Fibroblast of skin of right quadriceps (primary cell): ENCODE measurements around the gene GFAP.

Experiments used
- DNase-seq: peaks from one replicate; pipeline ENCODE4 v3.0.0-alpha.2; 2013

Gene GFAP

DNA sequence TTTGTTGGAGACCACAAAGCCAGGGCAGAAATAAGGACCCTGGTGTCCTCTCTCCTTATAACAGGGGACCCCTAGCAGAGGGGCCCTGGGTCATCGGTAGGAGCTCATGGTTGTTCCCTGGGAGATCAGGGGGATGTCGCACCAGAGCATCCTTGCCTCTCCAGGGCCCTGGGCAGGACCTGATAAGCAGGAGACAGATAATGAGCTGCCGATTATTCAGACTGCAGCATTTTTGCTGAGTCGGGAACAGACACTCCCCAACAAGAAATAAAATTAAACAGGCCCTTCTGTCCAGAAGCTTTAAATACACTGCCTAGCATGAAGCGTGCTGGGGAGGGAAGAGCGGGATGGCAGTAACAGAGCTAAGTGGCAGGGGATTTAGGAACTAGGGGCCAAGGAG lies 15.4 kb upstream of the GFAP start:
- no peak for DNase-seq

DNA sequence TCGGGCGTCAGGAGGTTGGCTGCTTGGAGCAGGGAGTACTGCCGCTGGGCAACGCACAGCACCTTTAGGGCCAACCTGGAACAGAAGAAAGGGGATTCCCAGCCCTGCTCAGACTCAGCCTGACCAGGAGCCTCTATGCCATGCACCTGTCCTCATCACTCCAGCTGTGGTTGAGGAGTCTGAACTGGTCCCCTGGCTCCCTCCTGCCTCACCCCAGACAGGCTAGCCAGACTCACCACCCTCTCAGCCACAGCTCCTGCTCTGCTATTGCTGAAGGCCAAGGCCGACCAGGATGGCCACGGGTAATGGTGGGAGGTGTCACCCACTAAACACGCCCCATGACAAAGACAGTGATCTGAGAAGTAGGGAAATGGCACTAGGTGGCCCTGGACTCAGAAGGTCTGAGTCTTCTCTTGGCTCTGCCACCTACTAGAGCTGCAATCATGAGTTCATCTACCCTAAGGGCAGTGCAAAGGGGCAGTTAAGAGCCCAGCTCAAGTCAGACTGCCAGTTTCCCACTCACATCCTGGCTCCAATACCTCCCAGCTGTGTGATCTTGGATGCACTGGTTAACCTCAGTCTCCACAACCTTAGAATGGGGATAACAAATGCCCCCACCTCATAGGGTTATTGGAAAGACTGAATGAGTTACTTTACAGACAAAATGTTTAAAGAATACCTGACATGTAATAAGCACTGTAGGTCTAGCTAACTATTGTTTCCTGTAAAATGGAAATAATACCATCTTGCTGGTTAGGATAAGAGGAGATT lies 13.8 kb upstream of the GFAP start:
- DNase-seq, result no peak

DNA sequence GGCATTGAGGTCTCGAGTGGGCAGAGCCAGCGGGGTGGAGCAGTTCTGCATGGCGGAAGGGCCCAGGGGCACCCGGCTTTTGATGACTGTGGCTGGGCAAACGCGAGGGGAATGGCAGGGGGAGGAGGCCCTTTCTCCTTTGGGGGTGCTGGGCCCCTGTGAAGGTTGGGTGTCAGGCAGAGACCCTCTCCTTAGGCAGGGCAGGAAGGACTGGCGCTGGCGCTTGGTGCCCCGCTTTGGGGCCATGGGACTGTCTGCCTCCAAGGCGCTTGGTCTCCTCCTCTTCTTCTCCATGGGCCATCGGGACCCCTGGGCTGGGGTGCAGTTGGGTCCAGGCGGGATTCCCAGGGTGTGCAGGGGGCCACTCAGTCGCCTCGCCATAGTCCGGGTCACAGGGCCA lies 12.8 kb upstream of the GFAP start:
- no peak for DNase-seq

DNA sequence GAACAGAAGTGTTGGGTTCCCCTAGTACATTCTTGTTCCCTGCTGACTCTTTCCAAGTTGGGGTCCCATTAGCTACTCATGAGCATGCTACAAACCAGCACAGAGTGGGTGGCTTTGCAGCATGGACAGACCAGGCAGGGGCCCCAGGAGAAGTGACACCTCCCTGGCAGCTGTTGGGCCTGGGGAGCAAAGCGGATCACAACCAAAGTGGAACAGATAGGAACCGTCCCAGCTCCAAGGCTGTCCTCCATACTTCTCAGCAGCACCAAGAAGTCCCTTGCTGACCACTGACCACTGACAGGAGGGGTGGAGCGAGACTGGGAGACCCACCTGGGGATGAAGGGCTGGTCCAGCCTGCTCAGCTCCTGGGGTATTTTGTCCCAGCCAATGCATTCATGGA lies 12.4 kb upstream of the GFAP start:
- DNase-seq, result no peak

DNA sequence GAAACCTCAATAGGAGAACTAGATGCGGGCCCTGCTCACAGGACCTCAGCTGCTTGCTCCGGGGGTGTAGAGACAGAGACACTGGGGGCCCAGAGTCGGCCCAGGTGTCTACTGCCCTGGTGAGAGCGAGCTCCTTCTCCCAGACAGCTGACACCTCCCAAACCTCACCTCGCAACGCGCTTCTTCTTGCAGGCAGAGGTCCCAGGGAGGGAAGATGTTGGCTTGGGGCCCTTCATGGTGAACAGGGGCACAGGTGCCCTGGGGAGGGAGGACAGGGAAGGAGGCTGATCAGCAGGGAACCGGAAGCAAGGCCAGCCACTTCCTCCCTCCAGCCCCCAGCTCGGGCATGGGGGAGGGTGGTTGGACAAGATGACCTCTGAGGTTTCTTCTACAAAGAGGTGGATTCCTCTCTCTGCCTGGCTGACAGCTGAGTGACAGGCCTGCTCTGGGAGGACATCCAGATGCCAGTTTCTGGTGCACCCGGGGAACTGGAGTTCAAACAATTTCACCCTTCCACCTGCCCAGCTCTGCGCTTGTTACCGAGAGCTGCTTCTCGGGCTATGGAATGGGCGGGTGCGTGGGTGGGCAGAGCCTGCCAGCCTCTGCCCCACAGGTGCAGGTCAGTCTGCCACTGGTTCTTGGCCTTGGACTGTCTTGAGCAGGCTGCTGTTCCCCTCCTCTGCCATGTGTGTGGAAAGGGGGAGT lies 11.7 kb upstream of the GFAP start:
- DNase-seq, result no peak

DNA sequence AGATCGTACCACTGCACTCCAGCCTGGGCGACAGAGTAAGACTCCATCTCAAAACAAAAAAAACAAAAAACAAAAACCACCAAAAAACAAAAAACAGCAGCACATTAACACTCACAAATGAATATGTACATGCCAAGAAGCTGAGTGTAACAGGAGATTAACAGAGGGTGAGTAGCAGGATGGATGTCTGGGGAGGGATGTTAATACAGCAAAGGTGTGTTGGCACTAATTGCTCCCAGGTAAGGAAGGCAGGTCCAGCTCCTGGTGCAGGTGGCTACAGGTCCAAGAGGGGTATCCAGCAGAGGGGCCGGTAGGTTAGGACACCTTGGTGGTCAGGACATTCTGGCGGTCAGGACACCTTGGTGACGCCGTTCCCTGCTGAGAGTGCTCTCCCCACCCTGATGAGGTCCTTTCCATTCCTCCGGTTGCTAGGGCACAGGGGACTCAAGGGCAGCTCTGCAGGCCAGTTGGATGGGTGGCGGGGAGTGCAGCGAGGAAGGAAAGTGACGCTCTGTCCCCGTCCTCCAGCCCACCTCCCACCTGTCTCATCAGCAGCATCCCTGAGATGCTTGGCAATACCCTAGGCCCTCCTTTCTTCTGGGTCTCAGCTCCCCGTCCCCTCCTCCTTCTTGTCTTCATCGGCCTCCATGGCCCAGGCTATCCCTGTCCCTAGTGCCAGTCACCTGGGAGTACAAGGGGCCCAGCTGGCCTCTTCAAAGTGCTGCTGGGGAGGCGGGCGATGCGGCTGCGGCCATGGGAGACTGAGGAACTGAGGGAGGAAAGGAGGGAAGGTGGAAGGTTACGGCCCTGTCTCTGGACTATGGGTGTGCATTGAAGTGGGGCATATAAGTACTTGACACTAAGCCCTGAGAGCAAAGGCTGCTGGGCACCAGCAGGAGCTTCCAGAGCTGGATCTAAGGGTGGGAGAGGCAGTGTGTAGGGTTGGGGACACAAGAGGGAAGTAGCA lies 10.7 kb upstream of the GFAP start:
- no peak for DNase-seq

DNA sequence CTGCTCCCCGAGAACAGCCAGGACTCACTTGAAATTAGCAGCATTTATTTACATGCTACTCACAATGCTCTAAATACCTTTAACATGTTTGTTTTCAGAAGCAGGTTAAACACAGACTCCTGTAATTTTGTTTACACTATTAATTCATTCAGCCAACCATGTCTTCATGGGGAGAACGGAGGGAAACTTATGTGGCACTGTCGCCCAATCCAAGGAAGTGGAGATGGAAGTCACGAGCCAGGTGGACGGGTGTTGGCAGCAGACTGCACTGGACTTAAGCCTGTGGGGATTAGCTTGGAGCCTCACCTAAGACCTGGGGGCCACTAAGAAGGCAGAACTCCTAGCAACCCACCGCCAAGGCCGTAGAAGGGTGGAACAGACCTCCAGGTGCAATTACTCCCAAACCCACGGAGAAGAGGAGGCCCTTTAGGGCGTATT lies 8.8 kb upstream of the GFAP start:
- no peak for DNase-seq

DNA sequence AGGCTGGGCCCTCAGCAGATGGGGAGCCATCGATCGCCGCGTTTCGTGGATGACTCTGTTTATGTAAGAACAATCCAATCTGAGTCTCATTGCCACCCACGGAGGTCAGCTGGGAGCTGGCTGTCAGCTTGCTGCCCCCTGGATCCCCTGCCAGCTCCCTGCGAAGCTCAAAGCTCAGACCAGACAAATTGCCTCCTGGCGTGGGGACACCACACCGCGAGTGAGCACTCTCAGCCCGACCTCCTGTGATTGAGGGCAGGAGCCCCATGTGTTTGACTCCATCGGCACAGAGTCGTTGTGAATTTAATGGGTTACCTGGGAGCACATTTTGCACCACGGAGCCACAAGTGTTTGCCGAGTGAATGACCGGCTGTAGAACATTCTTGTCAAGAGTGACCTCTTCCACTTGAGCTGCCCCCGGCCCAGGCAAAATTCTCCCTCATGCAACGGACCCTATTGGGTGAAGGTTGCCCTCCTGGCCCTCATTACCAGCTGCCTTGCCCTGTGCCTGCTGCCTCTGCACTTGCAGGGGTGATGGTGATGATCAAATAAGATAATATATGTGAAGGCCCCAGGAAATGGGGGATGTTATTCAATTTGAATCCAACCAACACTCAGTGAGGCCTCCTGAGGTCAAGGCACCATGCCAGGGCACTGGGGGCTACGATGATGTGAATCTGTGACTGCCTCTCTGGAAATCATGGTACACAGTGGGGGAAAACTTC lies 7.6 kb upstream of the GFAP start:
- DNase-seq, result no peak

DNA sequence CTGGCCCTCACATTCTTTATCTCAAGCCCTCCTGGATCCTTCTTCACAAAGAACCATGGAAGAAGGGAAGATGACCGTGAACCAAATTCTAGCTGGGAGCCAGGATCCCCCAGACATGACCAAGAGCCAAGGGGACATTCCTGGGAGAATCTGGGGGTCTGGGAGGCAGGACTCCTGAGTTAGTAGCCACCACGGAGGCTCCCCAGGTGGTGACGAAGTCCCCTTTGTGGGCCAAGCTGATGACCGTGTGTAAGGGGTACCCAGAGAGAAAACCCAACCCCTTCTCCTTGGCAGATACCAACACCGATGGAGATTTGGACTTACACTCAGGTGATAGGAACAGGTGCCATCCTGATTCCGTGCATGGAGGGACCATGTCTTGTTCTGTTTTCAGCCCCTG lies 6.8 kb upstream of the GFAP start:
- DNase-seq, result no peak

DNA sequence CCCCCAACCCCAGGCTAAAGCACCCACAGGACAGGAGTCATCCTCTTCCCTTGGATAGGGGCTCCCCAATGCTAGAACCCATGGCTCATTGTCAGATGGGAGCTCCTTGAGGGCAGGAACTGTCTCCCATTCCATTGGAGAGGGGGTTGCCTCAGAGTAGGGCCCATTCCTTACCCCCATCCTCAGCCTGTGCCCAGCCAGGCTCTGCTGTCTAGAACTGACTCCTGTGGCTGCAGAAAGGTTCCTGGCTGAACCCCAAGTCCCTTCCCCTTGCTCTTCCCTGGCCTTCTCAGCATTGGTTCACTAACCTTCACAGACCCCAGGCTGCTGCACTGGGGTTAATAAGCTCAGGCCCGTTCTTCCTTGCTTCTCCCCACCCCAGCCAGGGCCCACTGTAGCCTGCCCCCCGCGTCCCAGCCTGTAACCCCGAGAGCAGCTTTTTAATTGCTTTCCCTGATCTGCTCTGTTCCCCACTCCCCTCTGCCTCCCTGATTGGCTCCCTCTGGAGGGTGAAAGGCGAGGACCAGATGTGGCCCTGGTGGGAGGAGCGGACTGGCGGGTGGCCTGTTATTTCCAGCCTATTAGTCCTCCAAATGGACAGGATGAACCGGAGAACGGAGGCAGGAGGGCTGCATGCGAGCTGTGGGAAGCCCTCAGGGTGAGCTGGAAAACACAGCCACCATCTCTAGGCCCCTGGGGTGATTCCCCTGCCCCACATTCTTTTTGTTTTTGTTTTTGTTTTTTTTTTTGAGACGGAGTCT lies 6.0 kb upstream of the GFAP start:
- DNase-seq, result no peak

DNA sequence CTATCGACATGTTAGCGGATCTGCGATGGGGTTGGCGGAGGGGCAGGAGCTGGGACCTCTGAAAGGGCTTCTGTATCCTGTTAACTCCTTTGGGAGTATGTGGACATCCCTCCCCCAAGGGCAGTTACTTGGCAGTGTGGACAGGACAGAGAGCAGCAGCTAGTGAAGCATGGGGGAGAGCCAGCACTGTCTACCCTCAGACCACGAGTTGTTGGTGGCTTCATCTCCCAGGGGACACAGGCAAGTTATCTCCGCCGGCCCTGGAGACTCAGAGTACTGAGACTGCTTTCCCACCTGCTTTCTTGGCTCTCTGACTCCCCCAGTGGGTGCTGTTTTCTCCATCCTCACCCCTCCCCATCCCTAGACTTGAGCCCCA lies 5.3 kb upstream of the GFAP start:
- no peak for DNase-seq

DNA sequence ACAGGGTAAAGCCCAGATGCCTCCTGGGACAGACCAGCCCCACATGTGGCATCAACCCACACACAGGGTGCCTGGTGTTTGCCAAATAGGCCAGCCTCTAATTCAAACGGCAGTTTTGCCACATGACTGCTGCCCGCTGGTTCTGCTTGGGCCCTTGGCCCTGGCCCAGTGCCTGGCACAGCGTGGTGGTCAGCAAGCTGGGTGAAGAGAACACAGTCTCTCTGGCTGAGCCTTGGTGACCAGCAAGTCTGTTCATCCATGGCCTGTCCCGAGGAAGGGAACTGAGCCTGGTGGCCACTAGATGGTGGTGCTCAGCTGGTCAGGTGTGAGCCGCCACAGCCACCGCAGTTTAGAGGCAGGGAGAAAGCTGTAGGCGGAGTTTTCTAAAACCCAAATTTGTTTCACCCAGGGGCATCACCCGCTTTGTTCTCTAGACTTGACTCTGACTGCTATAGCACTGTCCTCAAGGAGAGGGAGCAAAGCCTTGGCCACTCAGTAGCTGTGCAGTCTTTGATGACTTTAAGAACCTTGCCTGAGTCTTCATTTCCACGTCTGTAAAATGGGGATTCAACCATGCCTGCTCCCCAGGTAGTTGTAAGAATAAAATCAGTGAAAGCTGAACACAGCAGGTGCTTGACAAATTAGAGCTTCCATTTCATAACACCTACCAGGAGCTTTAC lies 4.7 kb upstream of the GFAP start:
- DNase-seq, result peak; percentile 72

DNA sequence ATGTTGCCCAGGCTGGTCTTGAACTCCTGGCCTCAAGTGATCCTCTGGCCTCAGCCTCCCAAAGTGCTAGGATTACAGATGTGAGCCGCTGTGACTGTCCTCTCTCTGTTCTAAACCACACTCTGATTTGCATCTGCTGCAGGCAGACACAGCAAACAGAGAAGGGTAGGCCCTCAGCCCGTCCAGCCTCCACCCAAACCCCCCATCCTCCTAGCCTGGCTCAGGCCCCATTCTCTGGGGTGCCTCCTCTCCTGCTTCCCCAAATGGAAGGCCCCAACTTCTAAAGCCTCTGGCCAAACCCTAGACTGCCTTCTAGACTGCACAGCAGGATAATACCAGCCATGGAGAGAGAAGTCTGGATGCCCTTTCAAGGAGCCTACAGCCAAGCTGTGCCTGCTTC lies 4.1 kb upstream of the GFAP start:
- no peak for DNase-seq

DNA sequence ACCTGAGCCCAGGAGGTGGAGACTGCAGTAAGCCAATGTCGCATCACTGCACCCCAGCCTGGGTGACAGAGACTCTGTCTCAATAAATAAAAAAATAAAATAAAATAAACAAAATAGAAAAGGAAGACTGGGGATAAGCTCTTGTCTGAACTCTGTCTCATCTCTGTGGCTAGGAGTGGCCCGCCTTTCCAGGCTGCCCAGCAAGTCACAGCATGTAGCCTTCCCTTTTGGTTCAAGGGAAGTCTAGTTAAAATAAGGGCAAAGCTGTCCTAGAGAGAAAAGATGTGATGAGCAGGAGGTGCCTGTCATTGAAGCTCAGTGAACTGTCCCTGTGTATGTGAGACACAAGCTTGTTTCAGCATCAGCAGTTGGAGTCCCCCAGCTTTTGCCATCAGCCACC lies 2.7 kb upstream of the GFAP start:
- no peak for DNase-seq

DNA sequence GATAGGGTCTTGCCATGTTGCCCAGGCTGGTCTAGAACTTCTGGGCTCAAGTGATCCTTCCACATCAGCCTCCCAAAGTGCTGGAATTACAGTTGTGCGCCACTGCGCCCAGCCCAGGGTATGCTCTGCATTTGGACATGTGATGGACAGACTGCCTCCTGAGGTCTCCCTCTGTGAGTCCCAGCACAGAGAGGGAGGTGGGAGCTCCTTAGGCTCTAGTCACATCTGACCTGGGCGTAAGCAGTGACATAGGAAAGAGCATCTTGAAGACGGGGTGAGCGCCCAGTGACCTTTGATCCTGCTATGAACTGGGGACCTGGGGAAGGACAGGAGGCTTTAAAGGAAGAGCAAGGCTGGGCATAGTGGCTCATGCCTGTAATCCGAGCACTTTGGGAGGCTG lies 2.2 kb upstream of the GFAP start:
- no peak for DNase-seq

DNA sequence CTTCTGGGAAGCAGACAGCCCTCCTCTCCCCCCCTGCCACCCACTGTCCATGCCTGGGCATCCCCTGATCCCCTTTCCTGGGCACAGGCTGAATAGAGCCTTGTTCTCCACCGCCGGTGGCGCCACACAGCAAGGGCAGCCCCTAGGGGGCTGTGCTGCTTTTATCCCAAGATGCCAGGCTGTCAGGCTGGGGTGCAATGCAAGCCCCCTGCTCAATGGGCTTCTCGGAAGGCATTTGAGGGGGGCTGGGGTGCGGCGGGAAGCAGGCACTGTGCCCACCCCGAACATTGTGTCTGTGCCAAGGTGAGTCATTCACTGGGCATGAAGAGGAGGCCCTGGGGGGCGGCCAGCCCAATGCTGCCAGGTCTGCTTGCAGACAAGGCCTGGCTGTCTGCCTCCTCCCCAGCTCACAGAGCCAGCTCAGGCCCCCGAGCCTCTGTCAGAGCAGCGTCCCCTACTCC lies 1.5 kb upstream of the GFAP start:
- peak; percentile 40 for DNase-seq

DNA sequence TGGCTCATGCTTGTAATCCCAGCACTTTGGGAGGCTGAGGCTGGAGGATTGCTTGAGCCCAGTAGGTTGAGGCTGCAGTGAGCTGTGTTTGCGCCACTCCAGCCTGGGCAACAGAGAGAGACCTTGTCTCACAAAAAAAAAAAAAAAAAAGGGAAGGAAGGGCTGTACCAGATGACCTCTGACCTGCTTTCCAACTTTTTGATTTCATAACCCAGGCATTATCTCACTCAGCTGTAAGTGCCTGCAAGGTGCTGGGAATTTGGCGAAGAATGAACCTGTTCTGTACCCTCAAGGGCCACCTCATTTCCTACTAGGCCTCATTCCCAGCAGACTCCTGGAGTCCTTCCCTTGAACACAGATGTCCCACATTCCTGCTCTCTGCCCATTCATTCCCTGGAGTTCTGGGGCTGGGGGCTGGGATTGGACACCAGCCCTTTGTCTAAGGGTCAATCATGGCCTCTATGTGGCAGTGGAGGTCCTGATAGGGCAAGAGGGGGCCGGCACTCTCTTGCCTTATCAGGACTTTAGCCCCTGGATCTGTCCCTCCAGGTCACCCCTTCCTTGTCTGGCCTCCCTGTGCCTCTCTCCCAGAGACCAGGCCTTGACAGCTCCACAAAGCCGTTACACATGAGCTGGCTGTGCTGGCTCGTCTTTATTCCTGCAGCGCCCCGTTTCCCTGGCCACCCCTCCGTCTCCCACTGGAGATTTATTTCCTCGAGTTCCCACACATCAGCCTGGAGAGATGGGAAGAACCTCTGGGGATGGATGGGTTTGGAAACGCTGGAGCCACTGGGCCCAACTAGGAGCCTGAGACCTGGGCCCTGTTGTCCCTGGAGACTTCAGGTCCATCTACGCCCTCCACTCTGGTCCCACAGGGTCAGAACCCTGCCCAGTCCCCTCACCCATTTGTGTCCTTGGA lies 821 bp upstream of the GFAP start:
- DNase-seq, result no peak

DNA sequence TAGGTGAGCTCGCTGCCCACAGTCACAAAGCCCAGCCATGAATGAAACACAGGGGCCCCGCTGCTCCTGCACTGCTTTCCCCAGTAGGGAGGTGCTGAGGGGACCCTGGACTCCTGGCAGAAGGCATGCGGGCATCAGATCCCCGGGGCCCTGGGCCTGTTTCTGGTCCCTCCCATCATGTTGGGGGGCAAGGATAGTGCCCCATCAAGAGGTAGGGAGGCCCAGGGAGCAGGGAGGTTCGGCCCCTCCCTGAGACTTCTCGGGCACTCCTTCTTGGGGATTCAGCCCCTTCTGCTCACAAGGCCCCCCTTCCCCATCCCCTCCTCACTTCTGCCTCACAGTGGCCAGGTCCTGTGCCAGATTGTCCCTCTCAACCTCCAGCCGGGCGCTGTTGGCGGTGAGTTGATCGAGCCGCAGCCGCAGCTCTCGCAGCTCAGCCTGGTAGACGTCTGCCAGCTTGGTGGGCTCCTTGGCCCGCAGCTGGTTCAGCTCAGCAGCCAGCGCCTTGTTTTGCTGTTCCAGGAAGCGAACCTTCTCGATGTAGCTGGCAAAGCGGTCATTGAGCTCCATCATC lies 515 bp downstream of the GFAP start:
- DNase-seq, result no peak

DNA sequence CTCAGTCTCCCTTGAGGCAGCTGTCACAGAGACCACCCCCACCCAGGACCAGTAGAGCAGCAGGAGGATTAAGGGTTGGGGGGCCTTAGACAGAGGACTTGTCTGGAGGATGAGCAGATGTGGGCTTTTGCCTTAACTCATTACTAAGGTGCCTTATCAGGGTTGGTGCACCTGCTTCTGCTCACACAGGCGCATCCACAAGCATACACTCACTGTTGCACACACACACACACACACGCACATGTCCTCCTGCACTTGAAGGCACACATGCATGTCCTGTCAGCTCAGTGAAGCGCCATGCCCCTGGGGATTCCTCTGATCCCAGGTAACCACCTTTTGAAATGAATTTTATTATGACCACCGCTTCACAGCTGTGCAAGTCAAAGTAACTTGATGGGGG lies 1.2 kb downstream of the GFAP start:
- no peak for DNase-seq

DNA sequence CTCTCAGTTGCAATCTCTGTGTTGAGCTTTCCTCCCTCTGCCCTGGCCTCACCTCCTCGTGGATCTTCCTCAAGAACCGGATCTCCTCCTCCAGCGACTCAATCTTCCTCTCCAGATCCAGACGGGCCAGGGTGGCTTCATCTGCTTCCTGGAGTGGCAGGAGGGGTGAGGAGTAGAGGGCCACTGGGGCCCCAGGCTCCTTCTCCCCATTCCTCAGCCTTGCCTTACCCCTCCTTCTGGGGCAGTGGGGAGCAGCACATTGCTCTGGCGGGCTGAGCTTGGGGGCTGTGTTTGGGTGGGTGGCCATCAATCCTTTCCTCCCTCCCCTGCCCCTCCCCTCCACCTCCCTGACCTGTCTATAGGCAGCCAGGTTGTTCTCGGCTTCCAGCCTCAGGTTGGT lies 1.6 kb downstream of the GFAP start:
- no peak for DNase-seq
